T-helper 2 cell (primary cell): ENCODE measurements around the gene GRB10.
"Not testable (repeated sequence)": the region's sequence is repeated elsewhere in the genome, so short reads cannot be mapped to it uniquely, and the experiment has no call there.

Experiments used
- DNase-seq, 5 experiments: peaks; one replicate each; pipeline versions ENCODE4 v3.0.0 to v3.0.0-alpha.2; 2012 to 2022

The GRB10 gene

GRCh38 chr7:50599385-50599784 lies 183.3 kb downstream of the GRB10 start:
- no peak for DNase-seq

GRCh38 chr7:50598460-50599343 lies 184.0 kb downstream of the GRB10 start:
- DNase-seq, result no peak

- DNase-seq, result peak in 1 of 5 experiments; percentile 50
Measured at GRCh38 chr7:50596484-50596883, 186.2 kb downstream of the GRB10 start.

GRCh38 chr7:50595491-50596102 lies 187.1 kb downstream of the GRB10 start:
- peak in 1 of 5 experiments; percentile 90 for DNase-seq

GRCh38 chr7:50594734-50595485 lies 187.8 kb downstream of the GRB10 start:
- DNase-seq, result peak in 1 of 5 experiments; percentile 91

- peak in 1 of 5 experiments; percentile 83 for DNase-seq
Measured at GRCh38 chr7:50594136-50594535, 188.6 kb downstream of the GRB10 start.

- DNase-seq, result no peak
Measured at GRCh38 chr7:50592940-50593339, 189.8 kb downstream of the GRB10 start.

GRCh38 chr7:50591480-50592438 lies 190.9 kb downstream of the GRB10 start:
- peak in 1 of 5 experiments; percentile 45 for DNase-seq

GRCh38 chr7:50591098-50591479 lies 191.6 kb downstream of the GRB10 start:
- no peak for DNase-seq

- no peak for DNase-seq
Measured at GRCh38 chr7:50590535-50590934, 192.2 kb downstream of the GRB10 start.

- peak in 1 of 5 experiments; percentile 89 for DNase-seq
Measured at GRCh38 chr7:50589364-50589763, 193.3 kb downstream of the GRB10 start.

GRCh38 chr7:50588937-50589336 lies 193.8 kb downstream of the GRB10 start:
- DNase-seq, result peak in 1 of 5 experiments; percentile 52

GRCh38 chr7:50587737-50588136 lies 195.0 kb downstream of the GRB10 start:
- DNase-seq, result no peak

GRCh38 chr7:50584793-50585408 lies 197.8 kb downstream of the GRB10 start:
- no peak for DNase-seq

- DNase-seq, result no peak
Measured at GRCh38 chr7:50584386-50584785, 198.3 kb downstream of the GRB10 start.

- not testable (repeated sequence) for DNase-seq
Measured at GRCh38 chr7:50583295-50583694, 199.4 kb downstream of the GRB10 start.

GRCh38 chr7:50582271-50582670 lies 200.4 kb downstream of the GRB10 start:
- not testable (repeated sequence) for DNase-seq

GRCh38 chr7:50580666-50581065 lies 202.0 kb downstream of the GRB10 start:
- DNase-seq, result not testable (repeated sequence)

- no peak for DNase-seq
Measured at GRCh38 chr7:50580057-50580456, 202.6 kb downstream of the GRB10 start.

- DNase-seq, result not testable (repeated sequence)
Measured at GRCh38 chr7:50578105-50578504, 204.6 kb downstream of the GRB10 start.

GRCh38 chr7:50577569-50577968 lies 205.1 kb downstream of the GRB10 start:
- DNase-seq, result no peak

- DNase-seq, result not testable (repeated sequence)
Measured at GRCh38 chr7:50576388-50576787, 206.3 kb downstream of the GRB10 start.
